ENCODE results near the gene GEMIN4. TPM values are rescaled to one million over a fixed set of nuclear protein-coding genes. Genes with fewer than 3 reads are reported as not detected.

The GEMIN4 gene
- total RNA-seq, 1 experiment from 2014 or later: 24.6 TPM

GRCh38 chr17:726271-726919 lies 25.7 kb downstream of the GEMIN4 start:
- H4K20me1 ChIP-seq (ENCODE audit: low read length): no peaks in the 10 kb centered on the region
- peaks cover 22% of the 10 kb centered on the region for H3K4me1 ChIP-seq (ENCODE audit: insufficient read depth, low read length)
- no peak overlapping the region for H2AFZ ChIP-seq (ENCODE audit: low read length)
- H3K9ac ChIP-seq (ENCODE audit: low read length): no peak overlapping the region
- TF ChIP-seq EZH2phosphoT487 (IDR thresholded peaks at IDR 0.05; ENCODE audit: borderline replicate concordance, low read length): no peak
- TF ChIP-seq EZH2 (IDR thresholded peaks at IDR 0.05; ENCODE audit: low read length, unreplicated experiment): no peak
- TF ChIP-seq CTCF (conservative IDR thresholded peaks at IDR 0.05; ENCODE audit: low read depth, low read length): no peak
- H3K9me2 ChIP-seq (replicated peaks; ENCODE audit: low read length): no peaks in the 10 kb centered on the region
- no peaks in the 10 kb centered on the region for H3K36me3 ChIP-seq (ENCODE audit: low read depth, low read length)
- H3K27me3 ChIP-seq (ENCODE audit: low read length): no peaks in the 10 kb centered on the region
- no peaks in the 10 kb centered on the region for H3K9me3 ChIP-seq (ENCODE audit: low read length)
- intact Hi-C loops (cut with micrococcal nuclease): no loop called here
- no peak for DNase-seq
- H3K4me2 ChIP-seq (ENCODE audit: low read length): no peak overlapping the region
- ChIA-PET POLR2A (ENCODE audit: unreplicated experiment) (no interaction called here), CTCF (no interaction called here)
- BruUV-seq (replicated peaks): no TSS peak
- no peaks in the 10 kb centered on the region for H3F3A ChIP-seq (ENCODE audit: low read length, unreplicated experiment)
- no peak overlapping the region for H3K27ac ChIP-seq (ENCODE audit: low read length)
- ATAC-seq: no peak
- H3K4me3 ChIP-seq (ENCODE audit: low read length): no peak overlapping the region
- peaks cover 5% of the 10 kb centered on the region; the same call in 1 of the 2 replicates for H3K79me2 ChIP-seq (ENCODE audit: low read length)

GRCh38 chr17:725746-726145 lies 26.3 kb downstream of the GEMIN4 start:
- TF ChIP-seq EZH2 (IDR thresholded peaks at IDR 0.05; ENCODE audit: low read length, unreplicated experiment) (no peak), EZH2phosphoT487 (IDR thresholded peaks at IDR 0.05; ENCODE audit: borderline replicate concordance, low read length) (no peak), CTCF (conservative IDR thresholded peaks at IDR 0.05; ENCODE audit: low read depth, low read length) (no peak)
- H3K9me2 ChIP-seq (replicated peaks; ENCODE audit: low read length): no peaks in the 10 kb centered on the region
- H3K4me1 ChIP-seq (ENCODE audit: insufficient read depth, low read length): peaks cover 21% of the 10 kb centered on the region
- no TSS peak for BruUV-seq (replicated peaks)
- H3K9me3 ChIP-seq (ENCODE audit: low read length): no peaks in the 10 kb centered on the region
- ATAC-seq (no peak), DNase-seq (no peak)
- no peak overlapping the region for H2AFZ ChIP-seq (ENCODE audit: low read length)
- H3K27me3 ChIP-seq (ENCODE audit: low read length): no peaks in the 10 kb centered on the region
- intact Hi-C loops (cut with micrococcal nuclease): no loop called here
- no peak overlapping the region for H3K27ac ChIP-seq (ENCODE audit: low read length)
- H3K36me3 ChIP-seq (ENCODE audit: low read depth, low read length): no peaks in the 10 kb centered on the region
- H3K4me3 ChIP-seq (ENCODE audit: low read length): no peak overlapping the region
- H3K9ac ChIP-seq (ENCODE audit: low read length): no peak overlapping the region
- POLR2A ChIA-PET (ENCODE audit: unreplicated experiment): no interaction called here
- H3K79me2 ChIP-seq (ENCODE audit: low read length): no peaks in the 10 kb centered on the region
- H3F3A ChIP-seq (ENCODE audit: low read length, unreplicated experiment): no peaks in the 10 kb centered on the region
- H3K4me2 ChIP-seq (ENCODE audit: low read length): no peak overlapping the region
- CTCF ChIA-PET: no interaction called here
- no peaks in the 10 kb centered on the region for H4K20me1 ChIP-seq (ENCODE audit: low read length)

- ATAC-seq (no peak), DNase-seq (no peak)
- H3K27me3 ChIP-seq (ENCODE audit: low read length): no peaks in the 10 kb centered on the region
- H3K79me2 ChIP-seq (ENCODE audit: low read length): no peaks in the 10 kb centered on the region
- H3K4me1 ChIP-seq (ENCODE audit: insufficient read depth, low read length): peaks cover 15% of the 10 kb centered on the region
- no peaks in the 10 kb centered on the region for H3K9me2 ChIP-seq (replicated peaks; ENCODE audit: low read length)
- no peak overlapping the region for H3K4me2 ChIP-seq (ENCODE audit: low read length)
- intact Hi-C loops (cut with micrococcal nuclease): no loop called here
- no peaks in the 10 kb centered on the region for H3K36me3 ChIP-seq (ENCODE audit: low read depth, low read length)
- CTCF ChIA-PET: no interaction called here
- H4K20me1 ChIP-seq (ENCODE audit: low read length): no peaks in the 10 kb centered on the region
- no peaks in the 10 kb centered on the region for H3K9me3 ChIP-seq (ENCODE audit: low read length)
- BruUV-seq (replicated peaks): no TSS peak
- H2AFZ ChIP-seq (ENCODE audit: low read length): no peak overlapping the region
- no peak overlapping the region for H3K27ac ChIP-seq (ENCODE audit: low read length)
- H3K4me3 ChIP-seq (ENCODE audit: low read length): no peak overlapping the region
- H3K9ac ChIP-seq (ENCODE audit: low read length): no peak overlapping the region
- POLR2A ChIA-PET (ENCODE audit: unreplicated experiment): no interaction called here
- TF ChIP-seq EZH2phosphoT487 (IDR thresholded peaks at IDR 0.05; ENCODE audit: borderline replicate concordance, low read length) (no peak), EZH2 (IDR thresholded peaks at IDR 0.05; ENCODE audit: low read length, unreplicated experiment) (no peak), CTCF (conservative IDR thresholded peaks at IDR 0.05; ENCODE audit: low read depth, low read length) (no peak)
- no peaks in the 10 kb centered on the region for H3F3A ChIP-seq (ENCODE audit: low read length, unreplicated experiment)
Observed at GRCh38 chr17:725084-725483, 27.0 kb downstream of the GEMIN4 start.

Data from PC-3 (cell line).